ENCODE measurements around the gene CABLES1.
"Not testable (repeated sequence)": the region's sequence is repeated elsewhere in the genome, so short reads cannot be mapped to it uniquely, and the experiment has no call there.

The CABLES1 gene

GRCh38 chr18:23134780-23135549 is at the start of gene CABLES1:
CABLES1 (plus strand) TSS chr18:23135485; CDS start chr18:23135763, 278 bp downstream.
- DNase-seq: peak; percentile 36

GRCh38 chr18:23087352-23087751 is 47.9 kb upstream of the CABLES1 start:
- no peak for DNase-seq

DNA sequence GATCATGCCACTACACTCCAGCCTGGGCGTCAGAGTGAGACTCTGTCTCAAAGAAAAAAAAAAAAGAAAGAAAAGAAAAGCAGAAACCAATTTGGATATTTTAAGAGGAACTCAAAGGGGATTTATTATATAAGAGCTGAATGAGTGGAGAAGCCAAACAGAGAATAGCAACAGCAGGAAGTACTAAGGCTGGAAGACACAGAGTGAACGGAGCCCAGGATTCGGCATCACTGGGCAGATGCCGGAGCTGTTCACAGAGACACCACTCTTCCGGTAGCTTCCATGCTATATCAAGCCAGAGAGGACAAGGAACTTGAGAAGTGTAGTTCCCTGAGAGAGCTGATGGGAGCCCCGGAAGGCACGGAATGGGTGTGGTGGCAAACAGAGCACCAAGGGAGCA is 47.0 kb upstream of the CABLES1 start:
- DNase-seq: no peak

DNA sequence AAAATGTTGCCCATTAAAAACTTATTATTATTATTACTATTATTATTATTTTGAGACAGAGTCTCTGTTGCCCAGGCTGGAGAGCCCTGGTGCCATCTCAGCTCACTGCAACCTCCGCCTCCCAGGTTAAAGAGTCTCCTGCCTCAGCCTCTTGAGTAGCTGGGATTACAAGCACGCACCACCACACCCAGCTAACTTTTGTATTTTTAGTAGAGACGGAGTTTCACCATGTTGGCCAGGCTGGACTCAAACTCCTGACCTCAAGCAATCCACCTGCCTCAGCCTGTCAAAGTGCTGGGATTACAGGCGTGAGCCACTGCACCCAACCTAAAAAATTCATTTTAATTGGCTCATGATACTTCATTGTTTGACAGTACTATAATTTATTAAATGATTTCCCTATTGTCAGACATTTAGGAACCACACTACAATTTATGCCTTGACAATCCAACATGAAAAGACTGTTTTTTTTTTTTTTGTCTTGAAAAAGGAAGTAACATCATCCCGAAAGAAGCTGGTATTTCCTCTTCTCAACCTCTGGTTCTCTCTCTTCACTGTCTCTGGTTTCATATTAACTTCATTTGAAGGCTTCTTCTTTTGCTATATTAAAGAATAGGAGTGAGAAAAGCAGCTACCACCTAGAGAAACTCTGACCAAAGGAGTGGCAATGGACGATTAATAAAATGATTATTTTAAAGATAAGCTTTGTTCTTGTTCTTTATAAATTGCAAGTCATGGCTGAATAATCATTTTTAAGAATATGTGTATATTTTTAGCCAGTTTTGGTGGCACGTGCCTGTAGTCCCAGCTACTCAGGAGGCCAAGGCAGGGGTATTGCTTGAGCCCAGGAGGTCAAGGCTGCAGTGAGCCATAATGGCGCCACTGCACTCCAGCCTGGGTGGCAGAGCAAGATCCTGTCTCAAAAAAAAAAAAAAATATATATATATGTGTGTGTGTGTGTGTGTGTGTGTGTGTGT is 44.0 kb upstream of the CABLES1 start:
- DNase-seq: not testable (repeated sequence)

- DNase-seq: no peak
Measured at GRCh38 chr18:23092121-23092520, 43.2 kb upstream of the CABLES1 start.

DNA sequence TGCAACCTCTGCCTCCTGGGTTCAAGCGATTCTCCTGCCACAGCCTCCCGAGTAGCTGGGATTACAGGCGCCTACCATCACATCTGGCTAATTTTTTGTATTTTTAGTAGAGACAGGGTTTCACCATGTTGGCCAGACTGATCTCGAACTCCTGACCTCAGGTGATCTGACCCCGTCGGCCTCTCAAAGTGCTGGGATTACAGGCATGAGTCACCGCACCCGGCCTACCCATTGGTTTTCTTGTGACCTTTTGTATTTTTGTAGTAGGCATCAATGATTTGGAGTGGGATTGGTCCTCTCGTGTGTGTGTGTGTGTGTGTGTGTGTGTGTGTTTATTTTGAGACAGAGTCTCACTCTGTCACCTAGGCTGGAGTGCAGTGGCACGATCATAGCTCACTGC is 42.2 kb upstream of the CABLES1 start:
- not testable (repeated sequence) for DNase-seq

- DNase-seq: no peak
Measured at GRCh38 chr18:23093772-23094171, 41.5 kb upstream of the CABLES1 start.

DNA sequence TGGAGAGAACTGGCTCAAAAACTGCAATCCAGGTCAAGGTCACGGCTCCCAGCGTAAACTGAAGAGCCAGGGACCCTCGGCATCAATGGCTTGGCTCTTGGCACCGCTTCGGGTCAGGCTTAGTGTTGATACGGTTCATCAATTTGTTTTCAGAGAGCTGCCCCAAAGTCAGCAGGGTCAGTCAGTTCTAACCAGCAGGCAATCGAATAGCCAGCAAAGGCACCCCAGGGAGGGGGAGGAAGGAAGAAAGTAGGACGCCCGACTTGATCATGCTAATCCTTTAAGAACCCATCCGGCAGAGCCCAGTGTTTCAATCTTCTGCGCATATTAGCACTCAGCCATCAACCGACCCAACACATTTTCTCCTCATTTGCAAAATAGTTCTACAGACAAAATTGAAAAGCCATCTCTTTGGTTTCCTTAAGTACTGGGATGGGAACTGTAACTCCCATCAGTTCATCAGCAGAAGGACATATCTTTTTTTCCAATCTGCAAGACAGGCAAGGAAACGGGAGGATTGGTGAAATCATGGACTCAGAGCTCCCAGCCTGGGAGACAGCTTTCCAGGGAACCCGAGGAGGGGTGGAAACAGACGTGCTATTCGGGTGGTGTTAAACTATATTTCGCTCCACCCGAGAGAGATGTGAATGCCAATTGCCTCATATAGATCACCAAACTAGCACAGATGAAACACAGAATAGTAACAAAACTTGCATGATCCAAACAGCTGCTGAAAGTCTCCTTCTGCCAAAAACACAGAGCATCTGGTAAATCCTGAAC is 40.7 kb upstream of the CABLES1 start:
- DNase-seq: no peak

DNA sequence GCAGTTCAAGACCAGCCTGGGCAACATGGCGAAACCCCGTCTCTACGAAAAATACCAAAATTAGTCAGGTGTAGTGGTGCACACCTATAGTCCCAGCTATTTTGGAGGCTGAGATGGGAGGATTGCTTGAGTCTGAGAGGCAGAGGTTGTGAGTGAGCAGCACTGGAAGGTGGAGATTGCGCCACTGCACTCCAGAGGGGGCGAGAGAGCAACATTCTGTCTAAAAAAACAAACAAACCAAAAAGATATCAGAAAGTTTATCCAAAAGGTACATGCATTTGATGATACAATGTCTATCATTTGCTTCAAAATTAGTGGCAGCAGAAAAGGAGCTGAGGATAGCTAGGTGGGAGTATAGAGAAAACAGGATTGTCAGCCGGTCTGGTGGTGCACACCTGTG is 39.8 kb upstream of the CABLES1 start:
- no peak for DNase-seq

DNA sequence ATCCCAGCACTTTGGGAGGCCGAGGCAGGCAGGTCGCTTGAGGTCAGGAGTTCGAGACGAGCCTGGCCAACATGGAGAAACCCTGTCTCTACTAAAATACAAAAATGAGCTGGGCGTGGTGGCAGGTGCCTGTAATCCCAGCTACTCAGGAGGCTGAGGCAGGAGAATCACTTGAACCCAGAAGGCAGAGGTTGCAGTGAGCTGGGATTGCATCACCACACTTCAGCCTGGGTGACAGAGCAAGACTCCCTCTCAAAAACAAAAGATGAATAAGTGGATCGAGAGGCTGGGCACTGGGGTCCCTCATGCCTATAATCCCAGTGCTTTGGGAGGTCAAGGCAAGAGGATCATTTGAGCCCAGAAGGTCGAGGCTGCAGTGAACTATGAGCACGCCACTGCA is 38.3 kb upstream of the CABLES1 start:
- DNase-seq: not testable (repeated sequence)

DNA sequence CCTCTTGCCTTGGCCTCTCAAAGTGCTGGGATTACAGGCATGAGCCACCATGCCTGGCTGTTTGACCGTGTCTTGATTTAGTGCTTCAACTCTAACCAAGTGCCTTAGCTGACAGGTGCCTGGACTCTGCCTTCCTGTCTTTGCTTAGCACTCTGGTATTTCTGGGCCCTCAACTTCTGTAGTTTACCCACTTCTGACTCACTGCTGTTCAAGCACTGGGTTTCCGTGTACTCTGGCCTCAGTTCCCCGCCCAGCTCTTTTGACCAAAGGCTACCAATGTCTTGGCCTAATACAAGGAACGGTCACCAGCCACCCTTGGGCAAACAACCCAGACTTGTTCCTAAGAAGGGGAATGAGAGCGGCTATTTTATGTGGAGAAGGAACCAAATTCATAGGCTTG is 35.7 kb upstream of the CABLES1 start:
- no peak for DNase-seq

DNA sequence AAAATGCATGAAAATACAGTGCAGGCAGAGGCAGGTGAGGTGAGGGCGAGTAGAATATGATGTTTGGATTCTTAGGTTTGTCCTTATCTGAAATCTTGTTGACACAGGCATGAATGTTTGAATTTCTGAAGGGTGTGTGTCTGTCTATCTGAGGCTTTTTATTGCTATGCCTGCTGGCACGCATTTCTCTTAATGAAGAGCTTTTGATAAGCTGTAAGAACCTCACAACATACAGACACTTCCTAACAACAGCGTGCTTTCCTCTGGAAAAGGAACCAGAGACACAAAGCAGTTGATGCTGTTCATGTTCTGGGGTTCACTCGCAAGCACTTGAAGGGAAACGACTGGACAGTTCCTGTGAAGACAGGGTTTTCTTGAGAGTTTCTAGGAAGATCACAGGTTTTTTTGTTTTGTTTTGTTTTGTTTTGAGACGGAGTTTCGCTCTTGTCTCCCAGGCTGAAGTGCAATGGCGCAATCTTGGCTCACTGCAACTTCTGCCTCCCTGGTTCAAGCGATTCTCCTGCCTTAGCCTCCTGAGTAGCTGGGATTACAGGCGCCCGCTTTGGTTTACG is 33.3 kb upstream of the CABLES1 start:
- DNase-seq: no peak

DNA sequence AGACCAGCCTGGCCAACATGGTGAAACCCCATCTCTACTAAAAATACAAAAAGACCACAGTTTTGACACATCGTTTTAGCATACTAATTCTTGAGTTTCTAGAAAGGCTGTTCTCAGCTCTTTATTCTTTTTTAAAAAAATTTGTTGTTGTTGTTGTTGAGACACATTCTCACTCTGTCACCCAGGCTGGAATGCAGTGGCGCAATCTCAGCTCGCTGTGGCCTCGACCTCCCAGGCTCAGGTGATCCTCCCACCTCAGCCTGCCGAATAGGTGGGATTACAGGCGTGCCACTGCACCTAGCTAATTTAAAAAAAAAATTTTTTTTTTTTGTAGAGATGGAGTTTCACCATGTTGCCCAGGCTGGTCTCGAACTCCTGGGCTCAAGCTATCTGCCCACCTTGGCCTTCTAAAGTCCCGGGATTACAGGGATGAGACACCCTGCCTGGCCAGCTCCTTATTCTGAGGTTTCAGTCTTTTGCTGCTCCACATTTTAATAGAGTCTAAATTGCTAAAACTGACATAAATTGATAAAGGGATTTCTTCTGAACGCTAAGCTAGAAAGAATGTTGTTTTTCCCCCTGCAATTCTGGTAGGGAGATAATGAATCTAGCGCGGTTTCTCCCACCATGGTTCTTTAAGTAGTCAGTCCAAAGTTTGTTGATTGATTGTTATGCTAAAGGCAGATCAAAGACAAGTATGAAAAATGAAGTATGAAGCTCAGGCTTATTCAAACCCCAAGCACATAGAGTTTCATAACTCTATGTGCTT is 32.6 kb upstream of the CABLES1 start:
- DNase-seq: no peak

DNA sequence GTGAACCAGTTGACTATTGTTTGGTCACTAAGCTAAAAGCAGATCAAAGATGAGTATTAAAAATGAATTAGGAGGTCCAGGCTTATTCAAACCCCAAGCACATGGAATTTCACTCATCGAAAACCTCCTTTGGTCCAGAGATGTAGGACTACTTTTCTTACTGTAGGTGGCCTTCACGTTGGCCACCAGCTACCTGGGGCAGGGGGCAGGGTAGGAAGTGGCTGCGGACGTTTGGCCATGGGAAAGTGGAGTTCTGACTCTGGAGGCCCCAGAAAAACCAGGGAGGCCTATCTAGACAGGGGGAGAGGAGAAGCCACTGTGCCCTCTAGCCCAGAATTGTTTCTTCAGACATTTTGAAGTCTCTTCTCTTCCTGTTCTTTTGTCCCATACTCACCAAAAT is 31.8 kb upstream of the CABLES1 start:
- no peak for DNase-seq

DNA sequence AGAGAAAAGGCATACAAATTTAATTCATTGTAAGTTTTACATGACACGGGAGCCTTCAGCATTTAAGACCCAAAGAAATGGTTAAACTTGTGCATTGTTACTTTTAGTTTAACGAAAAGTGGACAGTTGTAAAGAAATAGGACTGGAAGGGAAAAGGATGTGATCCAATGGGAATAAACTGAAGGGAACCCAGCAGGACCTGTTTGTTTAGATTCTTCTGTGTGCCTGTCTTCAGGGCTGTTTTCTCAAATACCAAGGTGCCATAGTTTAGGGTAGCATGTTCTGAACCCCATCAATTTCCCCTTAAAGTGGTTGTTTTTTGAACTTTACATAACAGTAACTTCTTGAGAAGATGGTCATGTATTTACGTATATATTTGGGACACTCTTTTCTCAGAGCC is 30.3 kb upstream of the CABLES1 start:
- DNase-seq: no peak

- no peak for DNase-seq
Measured at GRCh38 chr18:23105581-23106219, 29.6 kb upstream of the CABLES1 start.

- DNase-seq: no peak
Measured at GRCh38 chr18:23106575-23106974, 28.7 kb upstream of the CABLES1 start.

- no peak for DNase-seq
Measured at GRCh38 chr18:23107718-23108117, 27.6 kb upstream of the CABLES1 start.

- DNase-seq: no peak
Measured at GRCh38 chr18:23108496-23108895, 26.8 kb upstream of the CABLES1 start.

DNA sequence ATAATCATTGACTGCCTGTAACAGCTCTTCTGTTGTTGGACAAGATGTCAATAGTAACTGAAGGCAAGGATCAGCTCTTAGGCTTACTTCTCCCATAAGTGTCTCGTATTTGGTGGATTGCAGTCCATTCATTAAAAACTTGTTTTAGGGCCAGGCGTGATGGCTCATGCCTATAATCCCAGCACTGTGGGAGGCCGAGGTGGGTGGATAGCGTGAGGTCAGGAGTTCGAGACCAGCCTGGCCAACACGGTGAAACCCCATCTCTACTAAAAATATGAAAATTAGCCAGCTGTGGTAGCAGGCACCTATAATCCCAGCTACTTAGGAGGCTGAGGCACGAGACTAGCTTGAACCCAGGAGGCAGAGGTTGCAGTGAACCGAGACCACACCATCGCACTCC is 26.1 kb upstream of the CABLES1 start:
- not testable (repeated sequence) for DNase-seq

- DNase-seq: peak; percentile 52
Measured at GRCh38 chr18:23113576-23113975, 21.7 kb upstream of the CABLES1 start.

Data from DMS79 (cell line).